NOMO-1 treated with DMSO at 0.1 percent for 48 hours (cell line): Measurements from ENCODE around the gene PBOV1.

ENCODE experiments used
- DNase-seq: peaks from one replicate; lab custom pipeline; 2025; ENCODE audit not compliant: unreplicated experiment; lab: John Stamatoyannopoulos, UW

Gene PBOV1

DNA sequence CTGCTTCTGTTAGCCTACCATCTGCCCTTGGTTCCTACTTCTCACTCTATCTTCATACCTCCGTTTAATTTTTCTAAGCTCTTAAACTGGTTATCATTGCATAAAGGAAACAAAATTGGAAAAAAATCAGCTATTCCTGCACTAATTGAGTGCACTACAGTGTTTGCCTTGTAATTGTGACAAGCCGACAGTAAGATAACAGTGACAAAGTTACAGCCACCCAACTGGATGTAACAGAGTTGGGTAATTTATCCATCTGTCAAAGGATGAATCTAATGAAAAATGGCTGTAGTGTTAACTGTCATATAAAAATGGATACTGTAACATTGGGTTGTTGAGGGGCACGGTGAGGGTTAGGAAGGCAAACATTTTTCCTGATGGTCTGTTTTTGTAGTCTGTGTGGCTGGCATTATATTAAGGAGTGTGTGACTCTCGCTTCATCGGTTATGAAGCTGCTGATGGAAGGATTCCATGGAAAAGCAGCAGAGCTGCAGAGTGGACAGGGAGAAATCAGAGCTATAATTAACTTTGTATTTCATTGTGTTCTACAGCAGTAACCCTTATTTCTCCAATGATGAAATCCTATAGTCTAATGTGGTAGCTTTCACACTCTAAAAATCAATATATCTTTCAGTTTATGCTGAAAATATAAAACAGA, 12.7 kb downstream of the PBOV1 start:
- no peak for DNase-seq

- DNase-seq, result no peak
Observed at GRCh38 chr6:138204792-138205384, 13.4 kb downstream of the PBOV1 start.

DNA sequence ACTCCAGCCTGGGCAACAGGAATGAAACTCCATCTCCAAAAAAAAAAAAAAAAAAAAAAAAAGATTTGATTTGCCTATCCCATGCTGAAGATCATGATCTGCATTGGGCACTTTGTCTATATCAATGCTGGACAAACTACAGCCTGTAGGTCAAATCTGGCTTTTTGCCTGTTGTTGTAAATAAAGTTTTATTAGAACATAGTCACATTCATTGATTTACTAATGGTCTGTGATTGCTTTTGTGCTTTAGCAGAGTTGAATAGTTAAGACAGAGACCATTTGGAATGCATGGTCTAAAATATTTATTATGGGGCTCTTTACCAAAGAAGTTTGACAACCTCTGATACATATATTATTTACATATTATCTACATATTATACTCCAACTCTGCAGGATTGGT, 14.0 kb downstream of the PBOV1 start:
- no peak for DNase-seq

- DNase-seq, result no peak
Observed at GRCh38 chr6:138203315-138203714, 15.0 kb downstream of the PBOV1 start.

DNA sequence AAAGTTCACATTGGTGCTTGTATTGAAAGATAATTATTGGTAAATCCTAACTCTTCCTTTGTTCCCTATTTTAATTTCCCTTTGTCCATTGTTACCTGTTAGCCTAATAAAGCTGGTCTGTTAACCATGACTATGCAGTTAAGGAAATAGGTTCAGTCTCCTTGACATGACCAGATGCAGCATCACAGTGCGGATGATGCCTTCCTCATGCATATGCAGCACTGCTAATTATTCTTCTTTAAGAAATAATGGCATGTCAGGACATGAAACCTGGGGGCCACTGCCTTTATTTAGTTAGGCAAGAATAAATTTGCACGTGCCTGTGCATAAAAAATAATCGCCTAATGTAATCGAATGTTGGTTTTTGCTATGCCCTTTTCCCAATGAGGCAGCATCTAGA, 16.5 kb downstream of the PBOV1 start:
- DNase-seq, result no peak

DNA sequence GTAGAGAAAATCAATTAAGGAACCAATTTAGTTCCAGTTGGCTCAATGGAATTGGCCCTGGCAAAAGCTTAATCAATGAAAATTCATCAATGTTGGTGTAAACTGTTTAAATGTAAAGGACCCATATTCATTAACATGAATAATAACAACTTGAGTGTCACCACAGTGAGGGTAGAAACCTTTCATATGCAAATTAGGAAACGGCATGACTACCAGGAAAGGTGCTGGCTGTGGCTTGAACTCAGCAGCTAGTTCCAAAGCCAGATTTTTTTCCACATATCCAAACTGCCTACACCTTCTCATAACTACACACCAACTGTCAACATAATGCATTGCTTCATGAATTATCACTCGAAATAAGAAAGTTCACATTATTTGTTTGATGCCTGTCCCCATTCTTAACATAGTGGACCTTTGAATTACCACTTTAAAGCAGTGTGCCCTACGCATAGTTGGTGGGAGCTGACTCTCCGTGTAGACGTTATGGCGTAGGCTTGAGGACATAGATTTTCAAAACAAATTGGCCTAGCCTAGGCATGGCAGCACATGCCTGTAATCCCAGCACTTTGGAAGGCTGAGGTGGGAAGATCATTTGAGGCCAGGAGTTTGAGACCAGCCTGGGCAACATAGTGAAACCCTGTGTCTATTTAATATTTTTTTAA, 19.7 kb downstream of the PBOV1 start:
- DNase-seq, result no peak

DNA sequence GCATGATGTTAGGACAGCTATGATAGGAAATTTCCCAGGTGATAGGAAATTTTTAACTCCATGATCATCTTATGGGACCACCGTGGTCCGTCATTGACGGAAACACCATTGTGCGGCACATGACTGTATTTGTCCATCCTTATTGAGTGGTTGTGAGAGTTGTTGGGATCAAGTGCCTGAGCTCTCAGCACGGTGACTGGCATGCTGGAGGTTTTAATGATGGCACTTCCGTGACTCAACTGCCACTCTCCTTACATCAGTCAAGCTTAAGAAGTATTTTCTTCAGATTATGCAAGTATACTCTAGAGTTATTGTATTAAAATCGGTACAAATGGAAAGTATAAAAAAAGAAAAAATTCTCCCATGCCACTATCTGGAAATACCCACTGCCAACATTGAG, 20.7 kb downstream of the PBOV1 start:
- DNase-seq, result no peak

DNA sequence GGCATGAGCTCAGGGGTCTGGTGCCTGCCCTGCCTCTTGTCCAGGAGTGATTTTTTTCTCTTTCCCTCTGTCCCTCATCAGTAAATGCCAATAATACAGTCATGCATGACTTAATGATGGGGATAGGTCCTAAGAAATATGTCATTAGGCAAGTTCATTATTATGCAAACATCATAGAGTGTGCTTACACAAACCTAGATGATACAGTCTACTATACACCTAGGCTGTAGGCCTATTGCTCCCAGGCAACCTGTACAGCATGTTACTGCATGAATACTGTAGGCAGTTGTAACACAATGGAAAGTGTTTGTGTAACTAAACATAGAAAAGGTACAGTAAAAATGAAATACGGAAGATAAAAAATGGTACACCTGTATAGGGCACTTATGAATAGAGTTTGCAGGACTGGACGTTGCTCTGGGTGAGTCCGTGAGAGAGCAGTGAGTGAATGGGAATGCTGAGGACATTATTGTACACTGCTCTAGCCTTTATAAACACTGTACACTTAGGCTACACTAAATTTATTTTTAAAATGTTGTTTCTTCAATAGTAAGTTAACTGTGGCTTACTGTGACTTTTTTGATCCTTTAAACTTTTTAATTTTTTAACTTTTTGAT, 22.1 kb downstream of the PBOV1 start:
- DNase-seq, result no peak

DNA sequence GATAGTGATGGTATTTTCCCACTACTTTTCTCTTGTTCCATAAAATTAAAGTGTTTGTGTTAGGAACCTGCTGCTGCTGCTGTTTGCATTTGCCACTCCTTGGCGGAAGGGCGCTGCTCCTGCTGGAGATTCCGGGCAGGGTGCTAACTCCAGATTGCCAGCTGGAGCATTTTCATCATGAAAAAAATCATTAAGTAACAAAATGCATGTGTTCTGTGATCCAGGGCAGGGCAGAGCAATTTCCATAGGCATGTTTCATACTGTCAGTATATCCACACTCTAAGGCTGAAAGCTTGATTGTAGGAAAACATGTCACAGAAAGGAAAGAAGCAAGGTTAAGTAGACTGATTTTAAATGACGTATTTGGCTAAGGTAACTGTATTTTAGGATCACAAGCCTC, 24.0 kb downstream of the PBOV1 start:
- no peak for DNase-seq

DNA sequence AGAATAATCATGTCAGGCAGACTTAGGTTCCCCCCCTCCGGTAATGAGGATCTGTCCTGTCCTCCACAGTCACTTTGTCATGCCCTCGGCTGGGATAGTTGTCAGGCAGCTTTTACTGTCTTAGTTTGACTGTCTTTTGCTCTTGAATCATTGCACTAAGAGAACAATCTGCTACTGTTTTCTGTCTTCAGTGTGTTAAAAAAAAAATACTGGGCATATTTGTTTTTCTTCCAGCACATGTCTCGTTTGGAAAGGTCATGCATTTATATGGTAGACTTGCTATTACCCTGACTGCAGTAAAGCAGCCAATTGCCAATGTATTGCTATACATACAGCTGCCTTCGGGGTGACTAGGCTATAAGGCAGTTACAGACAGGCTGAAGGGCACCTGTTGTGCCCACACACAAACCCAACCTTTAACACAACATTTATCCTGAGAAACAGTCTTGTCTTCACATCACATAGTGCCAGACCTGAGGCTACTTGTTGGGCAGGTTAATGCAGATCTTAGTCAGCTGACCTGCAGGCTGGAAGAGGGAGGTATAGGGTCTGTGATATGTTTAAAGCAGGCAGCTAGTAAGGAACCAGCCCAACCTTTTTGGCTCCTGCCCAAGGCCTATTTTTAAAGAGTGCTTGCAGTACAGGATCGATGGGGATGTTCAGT, 29.9 kb downstream of the PBOV1 start:
- no peak for DNase-seq

- no peak for DNase-seq
Observed at GRCh38 chr6:138187156-138187555, 31.1 kb downstream of the PBOV1 start.

DNA sequence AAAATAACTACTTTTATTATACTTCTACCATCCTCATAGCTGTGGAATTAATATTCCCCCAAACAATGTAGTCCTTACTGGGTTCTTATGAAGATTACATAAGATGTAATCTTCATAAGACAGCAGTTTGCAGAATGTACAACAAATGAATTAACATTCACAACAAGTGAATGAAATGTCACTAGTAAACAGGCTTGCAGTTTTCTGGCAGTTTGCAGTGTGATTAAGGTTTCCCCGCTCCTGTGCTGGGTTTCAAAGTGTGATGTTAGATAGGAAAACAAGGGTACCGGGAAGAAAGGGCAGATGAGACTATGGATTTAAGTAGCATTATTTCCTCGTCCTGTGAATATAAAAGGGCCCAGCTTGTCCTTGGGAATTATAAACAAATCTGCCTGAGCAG, 34.1 kb downstream of the PBOV1 start:
- no peak for DNase-seq

GRCh38 chr6:138183790-138184134, 34.5 kb downstream of the PBOV1 start:
- no peak for DNase-seq

DNA sequence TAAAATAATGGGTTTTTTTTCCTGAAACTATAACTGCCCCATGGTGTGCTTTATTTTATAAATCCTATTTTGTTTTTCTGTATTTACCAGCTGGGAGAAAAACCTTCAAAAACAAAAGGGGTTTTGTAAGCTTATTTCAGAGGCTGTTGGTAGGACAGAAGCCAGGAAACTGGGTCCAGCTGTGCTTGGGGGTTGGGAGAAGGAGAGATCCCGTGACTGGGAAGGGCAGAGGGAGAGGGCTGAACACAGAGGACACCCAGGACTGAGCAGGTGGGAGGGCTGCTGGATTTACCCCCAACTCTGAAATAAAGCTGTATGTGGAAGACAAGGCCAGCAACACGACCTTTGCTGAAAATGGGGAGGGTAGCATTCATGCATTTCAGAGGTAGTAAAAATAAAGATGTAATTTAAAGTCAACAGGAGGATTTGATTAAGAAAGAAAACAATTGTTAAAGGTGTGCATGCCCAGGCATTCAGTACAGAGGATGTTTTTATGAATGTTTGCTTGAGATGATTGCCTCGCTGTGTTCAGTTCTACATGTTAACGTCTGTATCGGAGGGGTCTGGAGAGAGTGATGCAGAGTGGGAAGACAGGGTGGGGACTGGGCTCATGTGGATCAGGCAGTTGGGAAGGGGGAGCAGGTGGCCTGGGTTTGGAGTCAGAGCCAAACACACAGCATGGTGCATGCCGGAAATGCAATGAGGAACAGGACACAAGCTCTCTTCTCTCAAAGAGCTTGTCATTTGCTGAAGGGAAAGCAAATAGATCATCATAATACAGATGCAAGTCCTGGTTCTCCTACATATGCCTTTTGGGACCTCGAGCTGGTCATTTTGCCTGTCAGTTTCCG, 35.1 kb downstream of the PBOV1 start:
- DNase-seq, result no peak

DNA sequence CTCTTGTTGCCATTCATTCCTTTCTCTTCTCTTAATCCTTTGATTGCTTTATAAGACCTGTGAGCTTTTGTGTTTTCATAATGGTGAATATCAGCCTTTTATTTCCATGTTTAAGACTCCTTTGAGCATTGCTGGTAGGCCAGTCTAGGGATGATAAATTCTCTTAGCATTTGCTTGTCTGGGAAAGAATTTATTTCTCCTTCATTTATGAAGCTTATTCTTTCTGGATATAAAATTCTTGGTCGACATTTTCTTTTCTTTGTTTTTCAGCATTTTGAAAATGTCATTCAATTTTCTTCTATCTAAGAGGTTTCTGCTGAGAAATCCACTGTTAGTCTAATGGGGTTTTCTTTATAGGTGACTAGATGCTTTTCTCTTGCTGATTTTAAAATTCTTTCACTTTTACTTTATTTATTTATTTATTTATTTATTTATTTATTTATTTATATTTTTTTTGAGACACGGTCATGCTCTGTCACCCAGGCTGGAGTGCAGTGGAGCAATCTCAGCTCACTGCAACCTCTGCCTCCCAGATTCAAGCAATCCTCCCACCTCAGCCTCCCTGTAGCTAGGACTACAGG, 41.5 kb downstream of the PBOV1 start:
- DNase-seq, result no peak

GRCh38 chr6:138175596-138175995, 42.7 kb downstream of the PBOV1 start:
- no peak for DNase-seq
